ENCODE results near the gene LAMC1. TPM values are rescaled to one million over a fixed set of nuclear protein-coding genes. Genes with fewer than 3 reads are reported as not detected.

Gene LAMC1
- total RNA-seq, 2 donors from 2014 or later, result 273 to 362 TPM

DNA sequence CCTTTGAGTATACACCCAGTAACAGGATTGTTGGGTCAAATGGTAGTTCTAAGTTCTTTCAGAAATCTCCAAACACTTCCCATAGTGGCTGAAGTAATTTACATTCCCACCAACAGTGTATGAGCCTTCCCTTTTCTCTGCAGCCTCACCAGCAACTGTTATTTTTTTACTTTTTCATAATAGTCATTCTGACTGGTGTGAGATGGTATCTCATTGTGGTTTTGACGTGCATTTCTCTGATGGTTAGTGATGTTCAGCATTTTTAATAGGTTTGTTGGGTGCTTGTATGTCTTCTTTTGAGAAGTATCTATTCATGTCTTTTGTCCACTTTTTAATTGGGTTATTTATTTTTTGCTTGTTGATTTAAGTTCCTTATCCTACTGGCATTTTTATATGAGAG, 26.4 kb upstream of the LAMC1 start:
- no peak overlapping the region for H3K4me3 ChIP-seq
- no peak overlapping the region for H3K27ac ChIP-seq
- DNase-seq (ENCODE audit: low spot score) (no peak), ATAC-seq (ENCODE audit: insufficient number of reproducible peaks, low FRiP score, low read depth) (no peak)
- peaks cover 8 to 16% of the 10 kb centered on the region in 2 donors for H3K4me1 ChIP-seq (ENCODE audit: control insufficient read depth in 1 of 2, low read depth in 2 of 2)
- no peaks in the 10 kb centered on the region for H3K27me3 ChIP-seq (replicated peaks; ENCODE audit: insufficient read depth)
- no peaks in the 10 kb centered on the region for H3K36me3 ChIP-seq
- H3K9me3 ChIP-seq, result no peaks in the 10 kb centered on the region
- TF ChIP-seq CTCF (IDR thresholded peaks at IDR 0.05), result no peak

DNA sequence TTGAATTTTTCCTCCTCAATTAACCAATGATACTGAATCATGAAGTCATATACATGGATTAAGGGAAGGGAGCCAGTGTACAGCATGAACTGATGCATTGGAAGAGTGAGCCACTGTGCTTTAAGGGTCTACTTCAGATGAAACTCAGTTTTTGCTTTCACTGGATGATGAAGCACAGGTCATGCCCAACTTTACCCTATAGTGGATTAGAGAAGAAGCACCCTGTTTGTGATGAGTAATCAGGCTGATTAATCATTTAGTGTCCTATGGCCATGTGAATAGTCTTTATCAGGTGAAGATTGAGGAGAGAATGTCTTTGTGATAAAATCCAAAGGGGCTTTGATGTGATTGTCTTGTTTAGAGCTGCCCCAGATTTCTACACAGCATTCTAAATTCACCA, 24.7 kb upstream of the LAMC1 start:
- Histone ChIP-seq H3K27me3 (replicated peaks; ENCODE audit: insufficient read depth) (no peaks in the 10 kb centered on the region), H3K9me3 (no peaks in the 10 kb centered on the region), H3K4me3 (no peak overlapping the region), H3K4me1 (ENCODE audit: control insufficient read depth in 1 of 2, low read depth in 2 of 2) (peaks cover 8 to 20% of the 10 kb centered on the region in 2 donors), H3K27ac (no peak overlapping the region), H3K36me3 (no peaks in the 10 kb centered on the region)
- DNase-seq (ENCODE audit: low spot score) (no peak), ATAC-seq (ENCODE audit: insufficient number of reproducible peaks, low FRiP score, low read depth) (no peak)
- no peak for TF ChIP-seq CTCF (IDR thresholded peaks at IDR 0.05)

- Histone ChIP-seq H3K4me1 (ENCODE audit: control insufficient read depth in 1 of 2, low read depth in 2 of 2) (peaks cover 8 to 20% of the 10 kb centered on the region in 2 donors), H3K36me3 (no peaks in the 10 kb centered on the region), H3K9me3 (no peaks in the 10 kb centered on the region), H3K27ac (no peak overlapping the region), H3K4me3 (no peak overlapping the region), H3K27me3 (replicated peaks; ENCODE audit: insufficient read depth) (no peaks in the 10 kb centered on the region)
- no peak for DNase-seq (ENCODE audit: low spot score)
- no peak for ATAC-seq (ENCODE audit: insufficient number of reproducible peaks, low FRiP score, low read depth)
- TF ChIP-seq CTCF (IDR thresholded peaks at IDR 0.05), result no peak
These were observed 22.9 kb upstream of the LAMC1 start for GRCh38 chr1:183000167-183000962.

- ATAC-seq (ENCODE audit: insufficient number of reproducible peaks, low FRiP score, low read depth), result no peak
These were observed 21.0 kb upstream of the LAMC1 start for GRCh38 chr1:183002267-183002666.

DNA sequence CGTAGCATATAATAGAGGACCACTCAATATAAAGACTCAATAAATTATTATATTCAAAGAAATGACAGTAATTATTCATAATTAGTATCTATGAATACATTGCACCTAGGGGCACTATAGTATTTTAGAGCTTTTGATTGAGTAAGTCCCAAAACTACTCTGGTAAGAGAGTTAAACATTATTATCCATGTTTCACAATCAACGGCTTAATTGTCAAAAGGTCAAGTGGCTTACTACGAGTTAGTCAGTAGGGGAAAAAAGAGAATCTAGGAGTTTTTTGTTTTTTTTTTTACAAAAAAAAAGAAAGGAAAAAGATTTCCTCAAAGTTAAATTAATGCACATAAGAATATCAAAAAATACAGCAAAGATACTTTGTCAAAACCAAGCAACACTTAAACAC, 20.4 kb upstream of the LAMC1 start:
- no peak for TF ChIP-seq CTCF (IDR thresholded peaks at IDR 0.05)
- H3K4me3 ChIP-seq, result no peak overlapping the region
- no peaks in the 10 kb centered on the region for H3K36me3 ChIP-seq
- peaks cover 8 to 20% of the 10 kb centered on the region in 2 donors for H3K4me1 ChIP-seq (ENCODE audit: control insufficient read depth in 1 of 2, low read depth in 2 of 2)
- no peaks in the 10 kb centered on the region for H3K27me3 ChIP-seq (replicated peaks; ENCODE audit: insufficient read depth)
- H3K9me3 ChIP-seq, result no peaks in the 10 kb centered on the region
- H3K27ac ChIP-seq, result no peak overlapping the region
- no peak for DNase-seq (ENCODE audit: low spot score)
- ATAC-seq (ENCODE audit: insufficient number of reproducible peaks, low FRiP score, low read depth), result no peak

More at GRCh38 chr1:183002267-183002666, 21.0 kb upstream of the LAMC1 start:
- H3K4me3 ChIP-seq, result no peak overlapping the region
- no peak for TF ChIP-seq CTCF (IDR thresholded peaks at IDR 0.05)
- no peak for DNase-seq (ENCODE audit: low spot score)
- no peaks in the 10 kb centered on the region for H3K36me3 ChIP-seq
- no peaks in the 10 kb centered on the region for H3K27me3 ChIP-seq (replicated peaks; ENCODE audit: insufficient read depth)
- H3K4me1 ChIP-seq (ENCODE audit: control insufficient read depth in 1 of 2, low read depth in 2 of 2), result peaks cover 8 to 20% of the 10 kb centered on the region in 2 donors
- no peaks in the 10 kb centered on the region for H3K9me3 ChIP-seq
- H3K27ac ChIP-seq, result no peak overlapping the region
